NCI-H345 (cell line): ENCODE data around the gene PIMREG.

Experiments
- DNase-seq: peaks from one replicate; lab custom pipeline; 2025; lab: John Stamatoyannopoulos, UW

Gene PIMREG

DNA sequence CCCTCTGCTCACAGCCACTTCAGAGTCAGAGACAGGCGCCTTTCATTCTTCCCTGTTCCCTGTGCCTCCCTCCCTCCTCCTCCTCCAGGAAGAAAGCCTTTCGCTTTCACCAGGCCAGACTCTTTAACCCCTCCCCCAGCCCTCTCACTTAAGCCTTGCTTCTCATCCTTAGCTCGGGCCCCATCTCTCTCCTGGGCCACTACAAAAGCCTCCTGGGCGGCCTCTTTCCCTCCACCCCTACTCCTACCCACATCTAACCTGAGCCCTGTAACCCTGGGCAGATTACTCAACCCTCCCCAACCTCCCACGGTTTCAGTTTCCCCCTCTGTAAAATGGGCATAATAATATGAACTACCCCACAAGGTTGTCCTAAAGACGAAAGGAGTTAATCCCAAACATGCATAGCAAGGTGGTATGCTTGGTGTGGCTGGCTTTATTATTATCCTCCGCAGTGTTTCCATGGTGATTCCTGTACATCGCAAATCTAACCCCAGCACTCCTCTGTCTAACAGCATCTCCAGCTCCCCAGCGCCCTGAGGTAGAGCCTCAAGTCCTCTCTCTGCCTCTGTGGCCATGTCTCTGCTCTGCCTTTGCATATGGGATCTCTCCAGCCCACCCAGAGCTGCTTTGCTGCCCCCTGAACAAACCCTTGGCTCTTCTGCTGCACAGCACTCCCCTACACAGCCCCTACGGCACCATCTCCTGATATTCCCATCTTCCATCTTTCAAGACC, 17.7 kb downstream of the PIMREG start:
- DNase-seq = no peak

DNA sequence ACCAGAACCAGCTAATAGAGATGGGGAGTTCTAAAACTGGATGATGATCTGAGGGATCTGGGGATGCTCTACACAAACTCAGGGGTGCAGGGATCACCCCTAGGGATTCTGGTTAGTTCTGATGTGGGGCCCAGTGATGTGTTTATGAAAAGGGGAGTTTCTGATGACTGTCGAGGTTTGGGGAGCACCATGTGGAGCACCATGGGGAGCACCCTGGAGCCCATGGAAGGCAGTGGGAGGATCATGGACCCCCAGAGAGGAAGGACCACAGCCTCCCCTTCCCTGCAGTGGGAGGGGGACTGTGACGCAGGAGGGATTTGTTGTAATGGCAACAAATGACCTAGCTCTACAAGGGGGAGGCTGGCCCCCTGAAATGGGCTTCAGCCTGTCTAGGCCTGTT, 18.4 kb downstream of the PIMREG start:
- no peak for DNase-seq

DNA sequence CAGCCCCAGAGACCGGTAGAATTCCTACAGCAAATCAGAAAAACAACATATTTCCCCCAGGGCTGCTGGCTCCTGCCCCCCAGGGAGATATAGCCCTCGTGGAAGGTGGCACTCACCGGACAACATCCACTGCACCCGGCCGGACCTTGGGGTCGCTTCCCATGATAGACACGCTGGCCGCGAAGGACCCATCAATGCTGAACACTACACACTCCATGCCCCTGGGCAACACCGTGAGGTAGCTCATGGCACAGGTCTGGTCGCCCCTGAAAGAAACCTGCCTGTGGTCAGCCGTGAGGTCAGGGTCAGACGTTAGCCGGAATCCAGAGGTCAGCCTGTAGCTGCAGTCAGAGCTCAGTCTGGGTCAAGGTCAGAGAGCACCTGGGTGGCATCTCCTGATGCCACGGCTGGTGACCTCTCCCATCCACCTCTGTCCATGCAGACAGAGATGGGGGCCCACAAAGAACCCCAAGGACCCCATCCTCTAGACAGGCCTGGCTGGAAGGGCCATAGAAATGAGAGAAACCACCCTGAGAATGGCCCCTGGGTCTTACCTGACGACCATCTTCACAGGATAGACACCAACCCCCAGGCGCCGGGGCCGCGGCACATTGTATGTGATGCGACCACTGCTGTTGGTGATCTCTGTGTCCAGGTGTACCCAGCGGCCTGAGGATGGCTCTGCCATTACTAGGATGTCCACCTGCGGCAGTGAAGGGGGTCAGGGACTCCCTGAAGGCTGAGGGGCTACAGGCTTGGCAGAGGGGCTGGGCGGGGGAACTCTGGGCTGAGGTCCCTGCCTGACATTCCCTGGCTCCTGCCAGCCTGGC, 19.6 kb downstream of the PIMREG start:
- no peak for DNase-seq

DNA sequence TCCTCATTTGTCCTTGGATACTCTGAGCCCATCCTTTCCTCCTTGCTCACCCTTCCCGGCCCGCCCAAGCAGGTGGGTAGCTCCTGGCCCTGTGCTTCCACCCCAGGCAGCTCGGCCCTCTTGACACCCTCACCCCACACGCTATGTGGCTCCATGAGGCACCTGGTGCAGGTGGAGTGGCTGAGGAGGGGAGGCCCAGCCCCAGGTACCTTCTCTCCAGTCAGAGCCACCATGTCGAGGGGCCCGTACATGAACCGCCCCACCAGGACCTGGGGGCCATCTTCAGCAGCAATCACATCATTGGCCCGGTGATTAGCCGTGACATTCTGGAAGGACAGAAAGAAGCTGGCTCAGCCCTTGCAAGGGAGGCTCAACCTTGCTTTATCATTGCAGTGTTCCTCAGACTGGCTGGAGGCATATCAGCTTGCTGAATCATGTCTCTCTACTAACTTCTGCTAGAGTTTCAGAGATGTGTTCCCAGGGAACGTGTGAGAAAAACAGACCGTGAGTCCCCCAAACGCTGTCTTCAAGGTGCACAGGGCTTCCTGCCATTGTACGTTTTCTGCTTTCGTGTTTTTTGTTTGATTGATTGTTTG, 20.3 kb downstream of the PIMREG start:
- DNase-seq = no peak

DNA sequence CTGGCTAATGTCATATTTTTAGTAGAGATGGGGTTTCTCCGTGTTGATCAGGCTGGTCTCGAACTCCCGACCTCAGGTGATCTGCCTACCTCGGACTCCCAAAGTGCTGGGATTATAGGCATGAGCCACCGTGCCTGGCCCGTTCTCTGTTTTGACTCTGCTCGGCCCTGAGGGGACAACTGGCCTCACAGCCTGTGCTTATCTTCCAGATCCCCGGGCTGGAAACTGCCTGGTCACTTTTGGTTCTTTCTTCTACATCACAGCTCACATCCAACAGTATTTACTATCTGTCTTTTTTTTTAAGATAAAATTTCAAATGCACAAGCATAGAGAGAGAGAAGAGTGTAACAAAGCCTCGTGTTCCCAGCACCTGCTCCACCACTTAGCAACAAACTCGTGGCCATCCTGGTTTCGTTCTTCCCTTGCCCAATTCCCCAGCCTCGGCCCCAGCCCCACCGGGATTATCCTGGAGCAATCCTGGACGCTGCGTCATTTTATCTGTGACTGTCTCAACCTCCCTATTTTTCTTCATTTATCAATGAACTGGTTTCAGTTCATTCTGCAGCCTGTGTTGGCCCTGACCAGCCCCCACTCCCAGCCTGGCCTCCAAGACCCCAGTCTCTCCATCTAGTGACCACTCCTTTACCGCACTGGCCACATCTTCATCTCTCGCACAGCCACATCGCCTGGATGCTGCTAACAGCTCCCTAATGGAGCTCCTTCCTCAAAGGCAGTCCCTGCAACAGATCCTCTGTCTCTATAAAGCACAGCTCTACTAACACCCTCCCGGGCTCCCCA, 21.1 kb downstream of the PIMREG start:
- DNase-seq = no peak

DNA sequence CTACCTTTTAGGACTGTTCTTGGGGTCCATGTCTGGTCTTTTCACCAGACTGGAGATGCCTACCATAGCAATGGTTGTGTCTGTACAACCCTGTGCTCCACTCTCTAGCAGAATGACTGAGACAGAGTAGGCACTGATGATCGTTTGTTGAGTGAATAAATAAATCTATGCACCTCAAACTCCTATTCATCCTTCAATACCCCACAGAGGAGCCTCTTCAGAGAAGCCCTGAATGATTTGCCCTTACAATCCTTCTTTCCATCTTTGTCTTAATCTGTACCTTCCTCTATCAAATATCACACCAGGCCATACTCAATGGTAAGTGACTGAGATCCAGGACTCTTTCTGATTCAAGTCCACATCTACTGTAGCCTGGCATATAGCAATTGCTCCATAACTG, 23.3 kb downstream of the PIMREG start:
- DNase-seq = no peak

DNA sequence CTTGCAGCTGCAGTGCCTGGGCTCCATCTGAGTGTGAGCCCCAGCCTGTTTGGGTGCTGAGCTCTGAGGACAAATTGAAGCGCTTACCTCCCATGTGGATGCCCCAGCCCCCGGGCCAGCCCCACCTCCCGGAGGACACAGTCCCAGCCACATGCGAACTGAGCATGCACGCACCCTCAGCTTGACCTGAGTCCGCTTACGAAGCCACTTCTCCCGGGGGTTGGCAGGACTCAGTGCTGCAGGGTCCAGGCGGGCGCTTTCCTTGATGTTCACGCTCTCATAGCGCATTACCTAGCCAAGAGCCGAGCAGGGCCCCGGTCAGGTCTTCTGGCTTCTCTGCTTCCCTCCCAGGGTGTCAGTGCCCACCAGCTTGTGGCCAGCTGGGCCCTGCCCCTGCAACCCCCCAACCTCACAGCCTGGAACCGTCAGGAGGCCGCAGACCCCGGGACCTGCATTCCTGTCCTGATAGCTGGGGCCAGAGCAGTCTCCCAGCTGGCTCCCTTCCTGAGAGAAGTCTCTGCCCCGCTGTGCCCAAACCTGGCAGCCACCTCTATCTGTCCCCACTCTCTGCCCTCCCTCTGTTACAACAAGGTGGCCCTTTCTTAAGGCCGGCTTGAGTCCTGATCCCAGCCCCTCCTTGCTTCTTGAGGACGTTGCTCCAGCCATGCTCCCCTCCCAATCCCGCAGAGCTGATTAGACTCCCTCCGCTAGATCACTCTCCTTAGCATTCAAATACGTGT, 24.0 kb downstream of the PIMREG start:
- no peak for DNase-seq

DNA sequence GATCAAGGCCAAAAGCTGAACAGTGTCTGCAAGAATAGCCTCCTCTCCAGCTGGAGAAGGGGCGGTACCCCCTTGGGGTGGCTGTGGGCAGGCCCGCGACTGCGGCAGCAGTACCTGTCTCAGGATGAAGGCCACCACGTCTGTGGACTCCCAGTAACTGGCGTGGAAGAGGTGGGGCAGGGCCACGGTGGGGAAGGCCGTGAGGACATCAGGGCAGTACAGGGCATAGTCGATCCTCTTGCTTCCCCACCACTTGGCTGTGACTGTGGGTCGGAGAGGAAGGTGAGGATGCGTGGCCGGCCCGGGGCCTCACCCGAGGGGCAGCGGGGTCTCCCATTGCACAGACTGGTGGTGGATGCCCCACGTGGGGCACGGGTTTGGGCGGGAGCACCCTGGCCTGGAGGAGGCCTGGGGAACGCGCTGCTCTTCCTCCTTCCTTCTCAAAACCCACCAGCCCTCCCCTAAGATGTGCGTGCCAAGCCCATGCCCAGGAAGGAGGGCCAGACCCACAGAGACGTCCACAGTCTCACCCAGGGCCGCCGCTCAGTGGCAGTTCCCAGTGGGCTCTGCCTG, 26.0 kb downstream of the PIMREG start:
- DNase-seq = no peak

DNA sequence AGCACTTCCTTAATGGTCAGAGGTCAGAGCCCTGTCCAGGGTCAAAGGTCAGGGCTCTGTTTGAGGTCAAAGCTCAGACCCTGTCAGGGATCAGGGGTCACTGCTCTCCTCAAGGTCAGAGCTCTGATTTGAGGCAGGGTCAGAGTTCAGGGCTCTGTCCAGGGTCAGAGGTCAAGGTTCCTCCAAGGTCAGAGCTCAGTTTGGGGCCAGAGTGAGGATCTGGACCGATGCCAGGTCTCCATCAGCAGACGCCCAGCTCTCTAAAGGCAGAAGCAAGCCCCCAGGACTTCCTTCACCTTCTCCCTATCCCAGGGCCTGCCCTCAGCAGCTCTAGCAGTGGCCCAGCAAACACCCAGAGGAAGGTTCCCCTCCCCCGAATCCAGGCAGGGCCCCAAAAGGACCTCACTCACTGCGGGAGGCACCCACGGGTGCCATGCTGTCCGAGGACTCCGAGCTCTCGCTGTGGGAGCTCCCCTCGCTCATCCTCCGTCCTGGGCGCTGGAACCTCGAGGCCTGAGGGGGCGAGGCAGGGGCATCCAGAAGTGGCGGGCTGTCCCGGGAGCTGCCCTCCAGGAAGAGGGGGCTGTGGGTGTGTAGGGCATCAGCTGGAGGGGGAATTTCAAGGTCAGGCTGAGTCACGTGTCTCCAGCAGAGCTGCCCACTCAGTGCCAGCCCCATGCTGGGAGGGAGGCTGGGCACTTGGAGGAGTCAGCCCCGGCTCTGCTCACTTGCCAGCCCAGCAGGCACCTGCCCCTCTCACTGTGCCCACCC, 26.7 kb downstream of the PIMREG start:
- no peak for DNase-seq

DNA sequence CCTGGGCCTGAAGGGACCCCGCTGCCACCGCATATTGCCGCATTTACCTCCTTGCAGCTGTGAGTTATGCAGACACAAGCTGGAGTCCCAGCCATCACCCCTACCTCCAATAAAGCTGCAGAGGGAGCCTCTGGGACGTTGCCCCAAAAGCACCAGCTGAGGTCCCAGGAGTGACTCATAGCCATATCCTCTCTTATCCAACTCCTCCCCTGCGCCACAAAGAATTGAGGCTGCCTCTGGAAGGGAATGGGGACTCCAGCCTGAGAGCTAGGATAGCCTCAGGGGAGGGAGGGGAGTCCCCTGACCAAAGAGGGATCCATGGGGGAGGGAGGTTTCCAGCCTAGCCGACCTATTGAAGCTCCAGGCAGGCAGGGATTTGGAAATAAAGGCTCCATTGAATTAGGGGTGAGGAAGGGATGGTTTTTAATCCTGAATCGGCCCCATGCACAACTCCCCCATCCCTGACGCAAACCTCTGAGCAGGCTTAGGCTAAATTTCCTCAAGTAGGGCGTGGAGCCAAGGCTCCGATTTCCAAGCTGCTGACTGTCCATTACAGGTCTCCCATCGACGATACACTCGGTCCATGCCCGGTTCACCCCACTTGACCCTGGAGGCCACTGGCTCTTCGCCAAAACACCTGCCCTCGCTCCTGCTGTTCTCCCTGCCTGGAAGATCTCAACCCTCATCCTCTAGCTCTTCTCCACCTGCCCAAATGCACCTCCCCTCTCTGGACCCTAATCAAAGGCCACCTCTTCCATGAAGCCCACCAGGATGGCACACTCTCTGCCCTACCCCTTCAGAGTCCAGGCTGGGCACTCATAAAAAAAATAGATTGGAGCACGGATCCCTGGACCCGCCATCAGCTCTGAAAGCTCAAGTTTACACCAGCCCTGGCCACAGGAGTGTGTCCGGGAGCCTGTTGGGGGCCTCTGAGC, 27.5 kb downstream of the PIMREG start:
- DNase-seq = no peak

DNA sequence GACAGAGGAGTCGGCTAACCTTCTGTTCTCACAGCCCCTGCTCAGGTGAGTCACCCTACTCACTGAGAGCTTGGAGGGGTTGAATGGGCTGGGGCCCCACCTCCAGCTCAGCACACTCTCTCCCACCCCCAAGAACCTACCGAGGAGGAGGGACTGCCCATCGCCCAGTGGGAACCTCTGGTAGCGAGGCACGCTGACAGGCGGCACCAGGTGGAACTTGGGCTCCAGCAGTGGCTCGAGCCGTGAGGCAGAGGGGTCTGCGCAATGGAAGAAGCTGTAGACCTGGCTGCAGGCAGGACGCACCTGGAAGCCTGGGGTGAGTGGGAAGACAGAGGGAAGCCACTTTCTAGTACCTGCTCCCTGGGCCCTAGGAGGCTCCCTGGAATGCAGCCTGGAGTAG, 28.3 kb downstream of the PIMREG start:
- no peak for DNase-seq

DNA sequence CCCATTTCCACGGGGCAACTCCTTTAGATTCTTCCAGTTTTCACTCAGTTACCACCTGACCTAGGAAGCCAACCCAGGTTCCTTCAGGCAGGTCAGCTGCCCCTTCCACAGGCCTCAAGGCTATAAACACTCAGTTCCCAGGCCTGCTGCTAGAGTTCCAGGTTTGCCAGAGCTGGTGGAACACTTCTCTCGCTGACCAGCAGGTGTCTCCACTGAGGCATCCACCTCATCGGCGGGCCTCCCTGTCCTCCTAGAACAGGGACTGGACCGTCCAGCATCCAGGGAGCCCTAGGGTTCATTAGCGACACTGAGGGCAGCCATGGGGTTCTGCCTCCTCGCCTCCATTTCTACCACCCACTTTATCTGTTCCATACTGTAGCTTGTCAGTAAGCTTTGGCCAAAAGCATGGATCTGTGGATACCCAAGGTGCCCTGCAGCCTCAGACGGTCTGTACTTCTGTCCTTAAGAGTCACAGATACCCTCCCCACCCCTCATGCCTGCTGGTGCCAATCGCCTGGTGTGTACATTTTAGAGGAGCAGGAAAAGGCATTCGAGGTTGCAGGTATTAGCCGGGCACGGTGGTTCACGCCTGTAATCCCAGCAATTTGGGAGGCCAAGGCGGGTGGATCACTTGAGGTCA, 29.0 kb downstream of the PIMREG start:
- DNase-seq = peak; percentile 25

DNA sequence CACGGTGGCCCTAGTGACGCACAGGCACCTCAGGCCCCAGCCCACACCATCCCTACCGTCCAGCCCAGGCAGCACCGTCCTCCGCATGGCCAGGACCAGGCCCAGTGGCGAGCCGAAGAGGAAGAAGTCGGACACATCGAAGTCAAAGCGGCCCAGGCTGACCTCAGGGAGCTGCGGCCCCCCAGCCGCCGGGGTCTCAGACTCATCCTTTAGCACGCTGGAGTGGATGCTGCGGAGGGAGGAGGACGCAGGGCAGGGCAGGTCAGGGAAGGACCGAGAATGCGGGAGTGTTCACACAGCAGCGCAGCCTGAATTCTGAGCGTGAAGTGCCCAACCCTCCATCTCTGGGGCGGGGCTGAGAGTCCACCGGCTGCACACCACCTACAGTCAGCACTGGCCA, 30.1 kb downstream of the PIMREG start:
- no peak for DNase-seq

DNA sequence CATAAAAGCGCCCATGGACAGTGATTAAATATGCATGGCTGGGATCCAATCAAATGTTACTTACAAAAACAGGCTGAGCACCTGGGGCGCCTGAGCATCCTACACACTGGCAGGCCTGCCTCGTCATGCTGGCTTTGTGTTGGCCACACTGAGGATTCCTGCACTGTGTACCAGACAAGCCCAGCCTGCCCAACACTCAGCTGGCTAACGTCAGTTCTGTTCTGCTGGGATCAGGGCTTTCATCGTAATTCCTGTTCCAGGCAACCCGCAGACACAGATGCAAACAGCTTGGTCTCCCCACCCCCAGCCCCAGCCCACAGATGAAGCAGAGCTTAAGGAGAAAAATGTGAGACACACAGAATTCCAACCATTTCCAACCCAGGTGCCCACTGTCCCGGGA, 30.7 kb downstream of the PIMREG start:
- no peak for DNase-seq

DNA sequence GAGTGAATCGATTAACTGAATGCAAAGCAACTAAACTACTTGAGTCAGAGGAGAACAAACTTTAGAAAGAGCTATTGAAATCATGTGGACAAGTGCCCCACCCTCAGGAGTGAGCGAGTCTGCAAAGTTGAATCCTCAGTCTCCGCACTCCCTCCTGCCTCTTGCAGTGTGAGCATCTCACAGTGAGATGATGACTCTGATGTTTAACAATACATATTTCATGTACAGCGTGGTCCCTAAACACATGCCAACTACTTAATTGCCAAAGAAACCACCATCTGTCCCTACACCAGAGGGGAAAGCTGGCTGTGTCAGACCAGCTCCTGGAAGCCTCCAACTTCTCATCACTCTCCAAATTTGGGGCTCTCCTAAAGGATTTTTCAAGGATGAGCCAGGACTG, 31.2 kb downstream of the PIMREG start:
- DNase-seq = no peak

DNA sequence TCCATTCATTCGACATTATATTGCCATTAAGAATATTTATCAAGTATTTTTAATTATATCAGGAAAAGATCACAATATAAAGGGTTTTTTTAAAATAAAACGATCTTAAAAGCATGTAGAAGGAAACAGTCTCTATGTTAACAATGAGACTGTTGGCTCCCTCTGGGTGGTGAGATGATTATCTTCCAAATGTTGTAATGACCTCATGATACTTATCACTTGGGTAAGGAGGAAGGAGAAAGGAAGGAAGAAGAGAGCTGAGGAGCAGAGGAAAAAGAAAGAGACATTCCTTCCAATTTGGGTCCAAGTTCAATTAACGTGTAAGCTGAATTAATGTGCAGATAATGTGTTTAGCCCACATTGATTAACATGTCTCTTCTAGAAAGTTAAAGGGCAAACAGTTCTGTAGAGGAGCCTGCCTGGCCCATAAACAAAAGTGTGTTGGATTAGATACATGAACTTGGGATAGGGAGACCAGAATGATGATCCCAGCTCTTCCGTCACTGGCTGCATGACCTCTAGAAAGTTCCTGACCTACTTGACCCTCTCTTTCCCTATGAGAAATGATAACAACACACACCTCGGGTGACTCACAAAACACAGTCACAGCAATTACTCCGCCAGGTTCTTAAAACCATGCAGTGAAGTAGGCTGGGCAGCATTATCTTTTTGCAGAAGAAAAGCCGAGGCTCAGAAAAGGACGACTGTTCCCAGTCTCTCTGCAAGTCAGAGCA, 32.0 kb downstream of the PIMREG start:
- no peak for DNase-seq

DNA sequence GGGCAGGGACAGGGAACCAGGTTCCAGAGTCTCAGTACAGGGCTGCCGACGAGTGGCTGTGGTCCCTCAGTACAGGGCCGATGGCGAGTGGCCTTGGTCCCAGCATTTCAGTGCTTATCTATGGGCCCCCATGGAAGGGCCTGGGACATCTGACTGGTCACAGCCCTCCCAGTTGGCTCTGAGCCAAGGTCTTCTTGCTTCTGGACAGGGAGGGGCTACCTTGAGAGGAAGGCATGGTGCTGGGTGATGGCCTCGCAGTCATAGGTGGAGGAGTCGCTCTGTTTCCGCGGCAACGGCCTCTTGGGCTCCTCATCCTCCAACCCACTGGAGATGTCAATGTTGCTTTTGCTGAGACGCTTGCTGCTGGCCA, 32.5 kb downstream of the PIMREG start:
- DNase-seq = no peak

DNA sequence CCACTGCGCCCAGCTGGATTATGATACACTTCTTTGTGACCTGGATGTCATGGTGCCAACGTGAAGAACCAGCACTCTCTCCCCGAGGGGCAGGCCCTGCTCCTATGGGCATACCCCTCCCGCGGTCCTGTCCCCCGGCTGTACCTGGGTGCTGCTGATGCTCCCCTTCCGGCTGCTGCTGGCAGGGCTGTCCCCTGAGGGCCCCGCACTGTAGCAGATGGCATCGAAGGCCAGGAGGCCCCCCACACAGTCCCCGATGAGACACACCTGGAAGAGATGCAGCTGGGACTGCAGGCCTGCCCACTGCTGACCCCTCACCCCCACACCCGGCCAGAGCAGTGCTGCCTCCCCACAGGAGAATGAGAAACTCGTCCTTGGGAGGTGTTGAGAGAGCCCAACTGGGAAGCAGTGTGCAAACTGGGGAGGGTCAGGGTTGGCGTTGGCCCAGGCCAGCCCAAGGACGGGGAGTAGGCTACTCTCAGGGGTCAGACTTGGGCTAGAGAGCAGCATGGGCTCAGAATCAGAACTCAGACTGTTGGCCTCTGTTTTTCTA, 33.7 kb downstream of the PIMREG start:
- no peak for DNase-seq
